ENCODE measurements around the gene COL18A1.

COL18A1 gene

GRCh38 chr21:45381036-45381787, 23.8 kb upstream of the COL18A1 start:
- Histone ChIP-seq H3K4me3 (no peak overlapping the region), H3K27ac (no peak overlapping the region)

- H3K4me3 ChIP-seq = no peak overlapping the region
- H3K27ac ChIP-seq = no peak overlapping the region
Measured at GRCh38 chr21:45381865-45382696, 22.9 kb upstream of the COL18A1 start.

- H3K27ac ChIP-seq = no peak overlapping the region
Measured at GRCh38 chr21:45382697-45382997, 22.3 kb upstream of the COL18A1 start.

GRCh38 chr21:45383111-45383614, 21.8 kb upstream of the COL18A1 start:
- Histone ChIP-seq H3K4me3 (no peak overlapping the region), H3K27ac (no peak overlapping the region)

More at GRCh38 chr21:45382697-45382997, 22.3 kb upstream of the COL18A1 start:
- H3K4me3 ChIP-seq = no peak overlapping the region

- Histone ChIP-seq H3K27ac (no peak overlapping the region), H3K4me3 (no peak overlapping the region)
Measured at GRCh38 chr21:45383615-45384201, 21.3 kb upstream of the COL18A1 start.

- peak overlapping the region in 10 of 21 experiments; percentile 5 to 71 (median 36) for H3K27ac ChIP-seq
- no peak overlapping the region for H3K4me3 ChIP-seq
Measured at GRCh38 chr21:45384656-45385548, 20.1 kb upstream of the COL18A1 start.

- Histone ChIP-seq H3K27ac (peak overlapping the region in 10 of 21 experiments; percentile 5 to 71 (median 36)), H3K4me3 (no peak overlapping the region)
Measured at GRCh38 chr21:45385549-45386050, 19.4 kb upstream of the COL18A1 start.

- Histone ChIP-seq H3K27ac (peak overlapping the region in 8 of 21 experiments; percentile 4 to 69 (median 40)), H3K4me3 (no peak overlapping the region)
Measured at GRCh38 chr21:45386336-45386727, 18.6 kb upstream of the COL18A1 start.

- H3K27ac ChIP-seq = peak overlapping the region in 13 of 21 experiments; percentile 4 to 69 (median 50)
Measured at GRCh38 chr21:45386728-45387371, 18.1 kb upstream of the COL18A1 start.

GRCh38 chr21:45387506-45387905, 17.5 kb upstream of the COL18A1 start:
- H3K4me3 ChIP-seq = no peak overlapping the region
- peak overlapping the region in 13 of 21 experiments; percentile 4 to 69 (median 50) for H3K27ac ChIP-seq

More at GRCh38 chr21:45386728-45387371, 18.1 kb upstream of the COL18A1 start:
- no peak overlapping the region for H3K4me3 ChIP-seq

GRCh38 chr21:45388011-45388521, 16.9 kb upstream of the COL18A1 start:
- peak overlapping the region in 7 of 21 experiments; percentile 41 to 69 (median 49) for H3K27ac ChIP-seq
- H3K4me3 ChIP-seq = no peak overlapping the region

GRCh38 chr21:45388611-45389296, 16.2 kb upstream of the COL18A1 start:
- H3K27ac ChIP-seq = peak overlapping the region in 3 of 21 experiments; percentile 41 to 69 (median 49)

GRCh38 chr21:45390121-45390751, 14.7 kb upstream of the COL18A1 start:
- Histone ChIP-seq H3K27ac (no peak overlapping the region), H3K4me3 (no peak overlapping the region)

More at GRCh38 chr21:45388611-45389296, 16.2 kb upstream of the COL18A1 start:
- H3K4me3 ChIP-seq = no peak overlapping the region

- H3K27ac ChIP-seq = no peak overlapping the region
- no peak overlapping the region for H3K4me3 ChIP-seq
Measured at GRCh38 chr21:45390831-45391742, 13.9 kb upstream of the COL18A1 start.

GRCh38 chr21:45391743-45392572, 13.0 kb upstream of the COL18A1 start:
- H3K27ac ChIP-seq = no peak overlapping the region
- no peak overlapping the region for H3K4me3 ChIP-seq

Data from skin epidermis (tissue), 12 donors.